HepG2 (cell line): ENCODE data around the gene DAPL1.

Experiments used
- MAFF ChIP-seq: IDR thresholded peaks from 2 replicates; pipeline ENCODE4 v1.6.1; 2011; ENCODE audit warnings: low read depth, low read length, improper control_type of control experiment
- MTA3 ChIP-seq: sonication (generic); formaldehyde crosslinking; IDR thresholded peaks from 2 replicates; pipeline ENCODE4 v1.4.0; 2020; ENCODE audit warnings: missing genetic modification reagents
- RFX1 ChIP-seq: fragments of 450-650 bp; IDR thresholded peaks from 2 replicates; pipeline ENCODE4 v1.6.1; 2017
- SMAD3 ChIP-seq: sonication (generic); formaldehyde crosslinking; IDR thresholded peaks from 2 replicates; pipeline ENCODE4 v1.4.0; 2020; ENCODE audit warnings: missing genetic modification reagents
- ZBTB7A ChIP-seq: sonication (generic); formaldehyde crosslinking; IDR thresholded peaks from 2 replicates; pipeline ENCODE4 v1.8.0; 2022; ENCODE audit warnings: mild to moderate bottlenecking, missing genetic modification reagents
- TF ChIP-seq, protein P1 (sequence below): sonication (generic); formaldehyde crosslinking; IDR thresholded peaks from 2 replicates; pipeline ENCODE4 v1.5.1; 2020; ENCODE audit warnings: mild to moderate bottlenecking, missing genetic modification reagents, borderline replicate concordance

DNA sequence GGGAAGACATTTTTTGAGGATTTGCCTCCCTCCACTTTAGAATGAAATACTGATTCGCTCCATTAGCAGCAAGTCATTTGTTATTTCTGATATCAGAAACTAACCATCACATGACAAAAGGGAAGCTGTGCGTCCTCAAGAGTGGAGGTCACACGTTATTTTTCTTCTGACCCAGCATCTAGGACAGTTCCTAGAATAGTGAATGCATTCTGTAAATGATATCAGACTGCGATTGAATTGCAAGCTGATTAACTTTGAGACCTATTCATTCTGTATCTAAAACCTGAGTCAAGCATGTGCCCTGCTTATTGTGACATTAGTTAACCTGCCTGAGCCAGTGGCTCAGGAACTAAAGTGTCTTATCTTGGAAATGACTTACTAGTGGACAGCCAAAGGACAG is 10.1 kb downstream of the DAPL1 start:
- TF ChIP-seq RFX1 (no peak), MTA3 (CRISPR knock-in tag) (no peak), SMAD3 (CRISPR knock-in tag) (no peak), ZBTB7A (CRISPR knock-in tag) (no peak), MAFF (no peak)
- TF ChIP-seq, protein P1, sequence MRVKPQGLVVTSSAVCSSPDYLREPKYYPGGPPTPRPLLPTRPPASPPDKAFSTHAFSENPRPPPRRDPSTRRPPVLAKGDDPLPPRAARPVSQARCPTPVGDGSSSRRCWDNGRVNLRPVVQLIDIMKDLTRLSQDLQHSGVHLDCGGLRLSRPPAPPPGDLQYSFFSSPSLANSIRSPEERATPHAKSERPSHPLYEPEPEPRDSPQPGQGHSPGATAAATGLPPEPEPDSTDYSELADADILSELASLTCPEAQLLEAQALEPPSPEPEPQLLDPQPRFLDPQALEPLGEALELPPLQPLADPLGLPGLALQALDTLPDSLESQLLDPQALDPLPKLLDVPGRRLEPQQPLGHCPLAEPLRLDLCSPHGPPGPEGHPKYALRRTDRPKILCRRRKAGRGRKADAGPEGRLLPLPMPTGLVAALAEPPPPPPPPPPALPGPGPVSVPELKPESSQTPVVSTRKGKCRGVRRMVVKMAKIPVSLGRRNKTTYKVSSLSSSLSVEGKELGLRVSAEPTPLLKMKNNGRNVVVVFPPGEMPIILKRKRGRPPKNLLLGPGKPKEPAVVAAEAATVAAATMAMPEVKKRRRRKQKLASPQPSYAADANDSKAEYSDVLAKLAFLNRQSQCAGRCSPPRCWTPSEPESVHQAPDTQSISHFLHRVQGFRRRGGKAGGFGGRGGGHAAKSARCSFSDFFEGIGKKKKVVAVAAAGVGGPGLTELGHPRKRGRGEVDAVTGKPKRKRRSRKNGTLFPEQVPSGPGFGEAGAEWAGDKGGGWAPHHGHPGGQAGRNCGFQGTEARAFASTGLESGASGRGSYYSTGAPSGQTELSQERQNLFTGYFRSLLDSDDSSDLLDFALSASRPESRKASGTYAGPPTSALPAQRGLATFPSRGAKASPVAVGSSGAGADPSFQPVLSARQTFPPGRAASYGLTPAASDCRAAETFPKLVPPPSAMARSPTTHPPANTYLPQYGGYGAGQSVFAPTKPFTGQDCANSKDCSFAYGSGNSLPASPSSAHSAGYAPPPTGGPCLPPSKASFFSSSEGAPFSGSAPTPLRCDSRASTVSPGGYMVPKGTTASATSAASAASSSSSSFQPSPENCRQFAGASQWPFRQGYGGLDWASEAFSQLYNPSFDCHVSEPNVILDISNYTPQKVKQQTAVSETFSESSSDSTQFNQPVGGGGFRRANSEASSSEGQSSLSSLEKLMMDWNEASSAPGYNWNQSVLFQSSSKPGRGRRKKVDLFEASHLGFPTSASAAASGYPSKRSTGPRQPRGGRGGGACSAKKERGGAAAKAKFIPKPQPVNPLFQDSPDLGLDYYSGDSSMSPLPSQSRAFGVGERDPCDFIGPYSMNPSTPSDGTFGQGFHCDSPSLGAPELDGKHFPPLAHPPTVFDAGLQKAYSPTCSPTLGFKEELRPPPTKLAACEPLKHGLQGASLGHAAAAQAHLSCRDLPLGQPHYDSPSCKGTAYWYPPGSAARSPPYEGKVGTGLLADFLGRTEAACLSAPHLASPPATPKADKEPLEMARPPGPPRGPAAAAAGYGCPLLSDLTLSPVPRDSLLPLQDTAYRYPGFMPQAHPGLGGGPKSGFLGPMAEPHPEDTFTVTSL (CRISPR knock-in tag), result no peak
